ENCODE data around the gene RAB26. TPM values are rescaled to one million over a fixed set of nuclear protein-coding genes. Genes with fewer than 3 reads are reported as not detected.
A peak's percentile ranks its signal among the peaks of the same experiment; 100 is the strongest.

RAB26 gene
- total RNA-seq, 4 donors from 2014 or later = not detected

DNA sequence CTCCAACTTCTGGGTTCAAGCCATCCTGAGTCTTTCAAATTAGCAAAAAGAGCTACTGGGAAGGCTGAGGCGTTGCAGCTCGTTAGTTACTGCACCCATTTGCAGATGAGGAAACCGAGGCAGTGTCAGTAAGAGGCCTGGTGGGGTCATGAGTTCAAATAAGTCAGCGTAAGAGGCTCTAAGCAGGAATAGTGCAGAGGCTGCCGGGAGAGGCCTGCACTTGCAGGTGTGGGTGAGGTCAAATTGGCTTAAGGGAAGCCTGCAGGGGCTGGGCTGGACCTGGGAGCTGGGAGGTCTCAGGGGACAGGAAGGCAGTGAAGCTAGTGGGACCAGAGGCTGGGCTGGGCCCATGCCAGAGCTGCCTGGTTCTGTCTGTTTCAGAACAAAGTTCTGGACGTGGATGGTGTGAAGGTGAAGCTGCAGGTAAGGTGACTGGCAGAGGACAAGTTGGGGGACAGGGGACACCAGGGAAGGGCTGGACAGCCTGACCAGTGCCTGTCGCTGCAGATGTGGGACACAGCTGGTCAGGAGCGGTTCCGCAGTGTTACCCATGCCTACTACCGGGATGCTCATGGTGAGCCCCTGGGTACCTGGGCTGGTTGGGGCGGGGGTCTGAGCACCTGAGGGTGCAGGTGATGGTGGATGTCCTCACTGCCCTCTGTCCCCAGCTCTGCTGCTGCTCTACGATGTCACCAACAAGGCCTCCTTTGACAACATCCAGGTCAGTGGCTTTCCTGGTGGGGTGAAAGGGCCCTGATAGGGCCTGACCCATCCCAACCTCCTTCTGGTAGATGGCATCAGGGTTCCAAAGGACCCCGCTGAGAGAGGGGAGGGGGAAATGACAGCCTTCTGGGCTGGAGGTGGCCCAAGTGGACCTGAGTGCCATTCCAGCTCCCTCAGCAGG lies 3.0 kb downstream of the RAB26 start:
- TF ChIP-seq POLR2A (IDR thresholded peaks at IDR 0.05; ENCODE audit: low read depth) (no peak), POLR2AphosphoS5 (IDR thresholded peaks at IDR 0.05) (no peak), EP300 (IDR thresholded peaks at IDR 0.05) (no peak), CTCF (IDR thresholded peaks at IDR 0.05) (no peak)
- Histone ChIP-seq H3K27ac (replicated peaks in 1 of 4) (peak overlapping the region in 3 of 4 donors; percentile 1 to 95 (median 76)), H3K9me3 (no peaks in the 10 kb centered on the region), H3K4me3 (no peak overlapping the region), H3K36me3 (peaks cover 0 to 12% (median 7%) of the 10 kb centered on the region in 4 donors), H3K4me1 (peaks cover 67 to 79% (median 78%) of the 10 kb centered on the region in 4 donors), H3K27me3 (no peaks in the 10 kb centered on the region)
- DNase-seq (ENCODE audit: extremely low spot score) = no peak
- intact Hi-C loops (cut with DNase I) = no loop called here
- 78% methylated on average over 11 of the region's 13 CpGs for WGBS

DNA sequence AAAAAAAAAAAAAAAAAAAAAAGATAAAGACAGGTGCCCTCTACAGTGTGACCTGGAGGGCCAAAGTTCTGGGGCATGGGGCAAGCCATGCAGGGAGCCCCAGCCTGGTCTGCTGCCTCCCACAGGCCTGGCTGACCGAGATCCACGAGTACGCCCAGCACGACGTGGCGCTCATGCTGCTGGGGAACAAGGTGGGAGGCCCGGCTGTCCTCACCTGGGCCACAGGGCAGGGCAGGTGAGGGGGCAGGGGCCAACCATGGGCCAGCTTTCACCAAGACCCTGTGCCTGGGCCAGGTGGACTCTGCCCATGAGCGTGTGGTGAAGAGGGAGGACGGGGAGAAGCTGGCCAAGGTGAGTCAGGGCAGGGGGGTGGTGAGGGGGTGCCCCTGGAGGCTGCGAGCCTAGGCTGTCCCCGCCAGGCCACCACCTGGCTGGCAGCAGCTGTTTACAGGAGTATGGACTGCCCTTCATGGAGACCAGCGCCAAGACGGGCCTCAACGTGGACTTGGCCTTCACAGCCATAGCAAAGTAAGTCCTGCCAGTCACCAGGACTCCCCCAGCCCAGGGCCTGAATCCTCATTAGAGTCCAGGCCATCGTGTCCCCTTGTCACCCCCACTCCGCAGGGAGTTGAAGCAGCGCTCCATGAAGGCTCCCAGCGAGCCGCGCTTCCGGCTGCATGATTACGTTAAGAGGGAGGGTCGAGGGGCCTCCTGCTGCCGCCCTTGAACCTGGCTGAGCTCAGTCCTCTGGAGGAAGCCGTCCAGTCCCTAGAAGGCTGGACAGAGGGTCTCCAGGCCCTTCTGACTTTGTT lies 4.5 kb downstream of the RAB26 start:
- peak overlapping the region; percentile 62 to 88 (median 71) for H3K4me3 ChIP-seq
- 24% methylated on average over 17 of the region's 25 CpGs for WGBS
- peaks cover 0 to 12% (median 7%) of the 10 kb centered on the region in 4 donors for H3K36me3 ChIP-seq
- H3K4me1 ChIP-seq = peaks cover 77 to 90% (median 88%) of the 10 kb centered on the region in 4 donors
- no peaks in the 10 kb centered on the region for H3K9me3 ChIP-seq
- peak overlapping the region; percentile 76 to 95 (median 86) for H3K27ac ChIP-seq (replicated peaks in 1 of 4)
- intact Hi-C loops (cut with DNase I) = no loop called here
- no peak for DNase-seq (ENCODE audit: extremely low spot score)
- no peaks in the 10 kb centered on the region for H3K27me3 ChIP-seq
- TF ChIP-seq POLR2AphosphoS5 (IDR thresholded peaks at IDR 0.05) (no peak), EP300 (IDR thresholded peaks at IDR 0.05) (no peak)

DNA sequence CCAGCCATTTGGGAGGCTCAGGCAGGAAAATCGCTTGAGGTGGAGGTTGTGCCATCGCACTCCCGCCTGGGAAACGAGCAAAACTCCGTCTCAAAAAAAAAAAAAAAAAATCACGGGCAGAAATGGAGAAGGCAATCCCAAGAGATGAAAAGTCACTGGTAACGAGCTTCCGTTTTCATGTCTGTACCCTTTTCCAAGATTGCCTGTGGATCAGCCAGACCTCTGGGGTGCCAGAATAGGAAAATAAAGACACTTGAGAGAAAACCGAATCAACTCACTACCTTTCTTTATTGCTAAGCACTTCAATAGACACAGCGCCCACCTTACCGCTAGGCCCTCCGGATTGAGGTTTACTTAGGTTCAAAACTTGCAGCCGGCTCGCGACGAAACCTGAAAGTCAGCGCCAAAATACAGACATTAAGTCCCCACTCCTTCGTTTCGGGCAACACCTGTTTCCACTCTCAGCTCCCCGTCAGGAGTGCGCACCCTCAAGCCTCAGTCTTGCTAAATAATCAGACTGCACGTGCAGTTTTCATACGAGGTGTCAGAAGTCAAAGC lies 6.2 kb downstream of the RAB26 start:
- H3K4me1 ChIP-seq = peaks cover 80 to 91% (median 89%) of the 10 kb centered on the region in 4 donors
- H3K4me3 ChIP-seq = peak overlapping the region; percentile 62 to 88 (median 71)
- WGBS = 6% methylated on average over 18 of the region's 23 CpGs
- H3K27me3 ChIP-seq = no peaks in the 10 kb centered on the region
- peaks cover 0 to 12% (median 7%) of the 10 kb centered on the region in 4 donors for H3K36me3 ChIP-seq
- intact Hi-C loops (cut with DNase I) = loop anchor here (5.0 kb wide), 1 partner anchor 98 kb away; the partner anchor contains the start of gene ECI1
- H3K9me3 ChIP-seq = no peaks in the 10 kb centered on the region
- no peak for DNase-seq (ENCODE audit: extremely low spot score)
- H3K27ac ChIP-seq (replicated peaks in 1 of 4) = peak overlapping the region; percentile 76 to 95 (median 86)
- TF ChIP-seq POLR2AphosphoS5 (IDR thresholded peaks at IDR 0.05) (no peak), EP300 (IDR thresholded peaks at IDR 0.05) (no peak), CTCF (IDR thresholded peaks at IDR 0.05) (no peak), POLR2A (IDR thresholded peaks at IDR 0.05; ENCODE audit: low read depth) (no peak)

- intact Hi-C loops (cut with DNase I) = loop anchor here (5.0 kb wide), 1 partner anchor 97 kb away; the partner anchor contains the start of gene ECI1
- H3K4me1 ChIP-seq = peaks cover 84 to 91% (median 89%) of the 10 kb centered on the region in 4 donors
- peaks cover 0 to 12% (median 7%) of the 10 kb centered on the region in 4 donors for H3K36me3 ChIP-seq
- H3K4me3 ChIP-seq = peak within 1 kb of the TSS; percentile 62 to 92 (median 71)
- 0% methylated on average over 43 of the region's 94 CpGs for WGBS
- H3K27me3 ChIP-seq = no peaks in the 10 kb centered on the region
- DNase-seq (ENCODE audit: extremely low spot score) = peak; percentile 100
- TF ChIP-seq CTCF (IDR thresholded peaks at IDR 0.05) (no peak), POLR2A (IDR thresholded peaks at IDR 0.05; ENCODE audit: low read depth) (peak; percentile 100), EP300 (IDR thresholded peaks at IDR 0.05) (no peak), POLR2AphosphoS5 (IDR thresholded peaks at IDR 0.05) (peak; percentile 100)
- H3K9me3 ChIP-seq = no peaks in the 10 kb centered on the region
- peak within 1 kb of the TSS; percentile 90 to 96 (median 93) for H3K27ac ChIP-seq (replicated peaks in 1 of 4)
Observed at GRCh38 chr16:2155091-2155950, 6.9 kb downstream of the RAB26 start, which contains the start of gene TRAF7. TRAF7 (plus strand) TSS chr16:2155782; CDS start chr16:2163921, 8,139 bp downstream.
